GM19372 (cell line): ENCODE data around the gene ARHGEF11.

Source experiments
- ATAC-seq: cut with Tn5 transposase; IDR thresholded peaks from one replicate; pipeline ENCODE4 v1.9.1; 2021; ENCODE audit warnings: mild to moderate bottlenecking, low read depth, moderate library complexity; ENCODE audit not compliant: unreplicated experiment

Gene ARHGEF11

GRCh38 chr1:156898971-156899664 is 146.4 kb downstream of the ARHGEF11 start:
- ATAC-seq = no peak

GRCh38 chr1:156898161-156898566 is 147.4 kb downstream of the ARHGEF11 start:
- ATAC-seq = no peak

- ATAC-seq = no peak
These were observed 148.3 kb downstream of the ARHGEF11 start for GRCh38 chr1:156897078-156897825.

- ATAC-seq = no peak
These were observed 149.0 kb downstream of the ARHGEF11 start for GRCh38 chr1:156896490-156897033.

- ATAC-seq = no peak
These were observed 149.6 kb downstream of the ARHGEF11 start for GRCh38 chr1:156895927-156896326.

- no peak for ATAC-seq
These were observed 150.1 kb downstream of the ARHGEF11 start for GRCh38 chr1:156895455-156895812.

GRCh38 chr1:156894711-156895454 is 150.7 kb downstream of the ARHGEF11 start:
- no peak for ATAC-seq

- no peak for ATAC-seq
These were observed 151.5 kb downstream of the ARHGEF11 start for GRCh38 chr1:156894001-156894400.

- ATAC-seq = no peak
These were observed 152.2 kb downstream of the ARHGEF11 start, which contains the start of gene PEAR1 for GRCh38 chr1:156893048-156893953. TSS of gene PEAR1 (plus strand) at chr1:156893718. CDS start at chr1:156903927, 10,209 bp downstream.

GRCh38 chr1:156892190-156893047 is 153.1 kb downstream of the ARHGEF11 start:
- peak; percentile 70 for ATAC-seq

GRCh38 chr1:156889802-156890580 is 155.6 kb downstream of the ARHGEF11 start:
- no peak for ATAC-seq

GRCh38 chr1:156887734-156888133 is 157.8 kb downstream of the ARHGEF11 start:
- ATAC-seq = no peak

- no peak for ATAC-seq
These were observed 158.2 kb downstream of the ARHGEF11 start for GRCh38 chr1:156887317-156887716.

GRCh38 chr1:156886583-156887281 is 158.8 kb downstream of the ARHGEF11 start:
- ATAC-seq = no peak

GRCh38 chr1:156885880-156886355 is 159.6 kb downstream of the ARHGEF11 start:
- ATAC-seq = no peak

GRCh38 chr1:156885314-156885713 is 160.2 kb downstream of the ARHGEF11 start:
- ATAC-seq = no peak
